HepG2 (cell line): ENCODE results near the gene SETD1A. TPM values are rescaled to one million over a fixed set of nuclear protein-coding genes. Genes with fewer than 3 reads are reported as not detected.
A peak's percentile ranks its signal among the peaks of the same experiment; 100 is the strongest.

Experiments
- AGO2 ChIP-seq: fragments of 200-400 bp; formaldehyde crosslinking; optimal IDR thresholded peaks from 2 replicates; pipeline ENCODE3; 2017; ENCODE audit warnings: mild to moderate bottlenecking, low read depth, low read length, moderate library complexity
- BCL3 ChIP-seq: sonication (generic); formaldehyde crosslinking; IDR thresholded peaks from 2 replicates; pipeline ENCODE4 v1.5.1; 2020; ENCODE audit warnings: mild to moderate bottlenecking, missing genetic modification reagents, moderate library complexity
- CEBPB ChIP-seq: IDR thresholded peaks from 2 replicates; pipeline ENCODE4 v1.6.1; 2011; ENCODE audit warnings: low read depth, low read length, improper control_type of control experiment, borderline replicate concordance
- KIAA2018 ChIP-seq: sonication (generic); formaldehyde crosslinking; IDR thresholded peaks from 2 replicates; pipeline ENCODE4 v1.5.0; 2020; ENCODE audit warnings: mild to moderate bottlenecking, missing genetic modification reagents, borderline replicate concordance
- MAFG ChIP-seq: sonication (generic); formaldehyde crosslinking; IDR thresholded peaks from 2 replicates; pipeline ENCODE4 v1.5.1; 2020; ENCODE audit warnings: mild to moderate bottlenecking, missing genetic modification reagents
- MZF1 ChIP-seq: sonication (generic); formaldehyde crosslinking; IDR thresholded peaks from 2 replicates; pipeline ENCODE4 v1.8.1; 2023; ENCODE audit warnings: mild to moderate bottlenecking, missing genetic modification reagents, borderline replicate concordance
- RBAK ChIP-seq: sonication (generic); formaldehyde crosslinking; IDR thresholded peaks from 2 replicates; pipeline ENCODE4 v1.5.1; 2020; ENCODE audit warnings: mild to moderate bottlenecking, missing genetic modification reagents
- SNAI1 ChIP-seq: sonication (generic); formaldehyde crosslinking; IDR thresholded peaks from 2 replicates; pipeline ENCODE4 v1.5.0; 2020; ENCODE audit warnings: mild to moderate bottlenecking, missing genetic modification reagents, borderline replicate concordance
- SRSF9 ChIP-seq: fragments of 200-400 bp; formaldehyde crosslinking; IDR thresholded peaks from 2 replicates; pipeline ENCODE4 v1.6.1; 2018; ENCODE audit warnings: borderline replicate concordance, mild to moderate bottlenecking, low read depth, low read length; ENCODE audit not compliant: insufficient read depth, poor library complexity, severe bottlenecking
- ZBTB7A ChIP-seq: sonication (generic); formaldehyde crosslinking; IDR thresholded peaks from 2 replicates; pipeline ENCODE4 v1.8.0; 2022; ENCODE audit warnings: mild to moderate bottlenecking, missing genetic modification reagents
- ZNF276 ChIP-seq: sonication (generic); formaldehyde crosslinking; IDR thresholded peaks from 2 replicates; pipeline ENCODE4 v1.4.0; 2020; ENCODE audit warnings: mild to moderate bottlenecking, low read depth, missing genetic modification reagents
- ZNF468 ChIP-seq: sonication (generic); formaldehyde crosslinking; IDR thresholded peaks from 2 replicates; pipeline ENCODE4 v1.8.0; 2022; ENCODE audit warnings: mild to moderate bottlenecking, moderate library complexity, missing genetic modification reagents
- ZNF496 ChIP-seq: sonication (generic); formaldehyde crosslinking; IDR thresholded peaks from 2 replicates; pipeline ENCODE4 v1.8.1; 2023; ENCODE audit warnings: mild to moderate bottlenecking, moderate library complexity, missing genetic modification reagents; ENCODE audit not compliant: insufficient replicate concordance
- ZNF580 ChIP-seq: IDR thresholded peaks from 2 replicates; pipeline ENCODE4 v1.6.1; 2016; ENCODE audit warnings: low read depth, borderline replicate concordance
- ZNF761 ChIP-seq: sonication (generic); formaldehyde crosslinking; conservative IDR thresholded peaks from 2 replicates; pipeline ENCODE4 v1.4.0; 2020; ENCODE audit warnings: mild to moderate bottlenecking, missing genetic modification reagents
- ZNF780A ChIP-seq: sonication (generic); formaldehyde crosslinking; IDR thresholded peaks from 2 replicates; pipeline ENCODE4 v1.8.0; 2022; ENCODE audit warnings: mild to moderate bottlenecking, missing genetic modification reagents, moderate library complexity
- ZSCAN20 ChIP-seq: sonication (generic); formaldehyde crosslinking; IDR thresholded peaks from 2 replicates; pipeline ENCODE4 v1.4.0; 2020; ENCODE audit warnings: missing genetic modification reagents, mild to moderate bottlenecking, borderline replicate concordance
- polyA plus RNA-seq, 8 experiments: library from polyadenylated mRNA; depleted of rRNA in 3 of 8; stranded (reverse) in 7 of 8; unstranded in 1 of 8; fragments of >200 nt; fragmentation: Illumina TruSeq in 4 of 8; extraction: Trizol in 4 of 8; gene quantifications; 2 replicates each; pipeline versions ENCODE4 v1.2.1 to v1.2.3, GENCODE V29; 2011 to 2016; ENCODE audit warnings: low read depth in 4 of 8, missing spikeins in 1 of 8, mixed read lengths in 1 of 8; ENCODE audit not compliant: insufficient read depth in 1 of 8
- total RNA-seq, 5 experiments: library from RNA; depleted of rRNA; stranded (reverse); fragments of >200 nt; fragmentation: Illumina TruSeq; extraction: Trizol; gene quantifications; 2 replicates each; pipeline ENCODE4 v1.2.3, GENCODE V29; 2016; ENCODE audit warnings: low read depth in 1 of 5

SETD1A gene
- total and polyA plus RNA-seq, 2 of the 13 experiments (the other 11 are each of a cell fraction or from before 2014, with no cell fraction given) = 3.8 to 5.6 TPM

- TF ChIP-seq KIAA2018 (CRISPR knock-in tag) = no peak
- TF ChIP-seq ZBTB7A (CRISPR knock-in tag) = peak; percentile 83; the same call in 1 of the 2 replicates
- TF ChIP-seq SNAI1 (CRISPR knock-in tag) = no peak
- TF ChIP-seq ZNF496 = no peak
- TF ChIP-seq MAFG (CRISPR knock-in tag) = no peak
- no peak for TF ChIP-seq SRSF9
- no peak for TF ChIP-seq ZSCAN20
- TF ChIP-seq ZNF580 (CRISPR knock-in tag) = peak; percentile 36
- no peak for TF ChIP-seq CEBPB
- TF ChIP-seq ZNF468 = peak; percentile 65; the same call in 1 of the 2 replicates
- TF ChIP-seq RBAK = no peak
- peak; percentile 56; the same call in 1 of the 2 replicates for TF ChIP-seq ZNF780A
- TF ChIP-seq MZF1 (CRISPR knock-in tag) = no peak
- peak; percentile 96 for TF ChIP-seq AGO2
- peak; percentile 25; the same call in 1 of the 2 replicates for TF ChIP-seq ZNF761 (CRISPR knock-in tag)
- TF ChIP-seq BCL3 (CRISPR knock-in tag) = no peak
- peak; percentile 84; the same call in 1 of the 2 replicates for TF ChIP-seq ZNF276 (CRISPR knock-in tag)
Measured at GRCh38 chr16:30996985-30997724, 39.6 kb downstream of the SETD1A start (continued).
